Heart right ventricle (tissue), 16 donors: ENCODE results near the gene CLMN. TPM values are rescaled to one million over a fixed set of nuclear protein-coding genes. Genes with fewer than 3 reads are reported as not detected.

Source experiments
- ATAC-seq, 8 donors: fragments of 200-7000 bp; cut with Tn5 transposase; one replicate each; pipeline ENCODE4 v1.9.1; 2020; ENCODE audit warnings: mild to moderate bottlenecking in 8 of 8, moderate library complexity in 8 of 8, moderate number of reproducible peaks in 1 of 8
- DNase-seq, 2 donors: peaks; one replicate each; pipeline ENCODE4 v3.0.0-alpha.2; 2020
- H3K27ac ChIP-seq, 10 donors: fragments of 200-600 bp; sonication (generic) in 2 of 10; one replicate each; pipeline versions ENCODE4 v1.5.0 to v1.8.0; 2020 to 2022; ENCODE audit warnings: mild to moderate bottlenecking in 3 of 10
- H3K27me3 ChIP-seq, 7 donors: fragments of 200-600 bp; one replicate each; pipeline ENCODE4 v1.8.0; 2021 to 2022; ENCODE audit warnings: mild to moderate bottlenecking in 2 of 7
- H3K36me3 ChIP-seq, 9 donors: fragments of 200-600 bp; sonication (generic) in 1 of 9; one replicate each; pipeline versions ENCODE4 v1.5.0 to v1.8.0; 2020 to 2022; ENCODE audit warnings: mild to moderate bottlenecking in 2 of 9
- H3K4me1 ChIP-seq, 9 donors: fragments of 200-600 bp; sonication (generic) in 1 of 9; one replicate each; pipeline versions ENCODE4 v1.5.0 to v1.8.0; 2020 to 2022; ENCODE audit warnings: mild to moderate bottlenecking in 4 of 9
- H3K4me3 ChIP-seq, 10 donors: fragments of 200-600 bp; sonication (generic) in 2 of 10; one replicate each; pipeline versions ENCODE4 v1.5.0 to v1.8.0; 2020 to 2022; ENCODE audit warnings: mild to moderate bottlenecking in 7 of 10, moderate library complexity in 2 of 10
- H3K9me3 ChIP-seq, 11 donors: fragments of 200-600 bp in 10 of 11; sonication (generic) in 2 of 11; one replicate each; pipeline versions ENCODE4 v1.5.0 to v1.8.0; 2013 to 2022; ENCODE audit warnings: mild to moderate bottlenecking in 2 of 11, control low read depth in 1 of 11, moderate library complexity in 1 of 11
- WGBS, 2 donors: extraction: QIAGEN DNeasy Blood & Tissue Kit; methylation state at CpG; one replicate each; pipeline ENCODE4 v1.1.7; 2013; ENCODE audit warnings: inconsistent platforms in 1 of 2; 5-methylcytosine and 5-hydroxymethylcytosine counted together
- intact Hi-C, 10 donors: fragments of 100-400 bp; cut with DNase I; formaldehyde crosslinking; loops; one replicate each; pipeline versions ENCODE4 v1.11.1 to v1.14.2; 2022
- polyA plus RNA-seq, 2 donors: library from polyadenylated mRNA; stranded (reverse); fragments of 200-250 nt; gene quantifications; one replicate each; pipeline ENCODE4 v1.2.3, GENCODE V29; 2013
- total RNA-seq, 10 donors: library from RNA; stranded (reverse); fragmentation: NEBNext Ultra II Directional in 3 of 10; extraction: Animal tissue kit (Norgen Biotek cat#: 25700) in 3 of 10; gene quantifications; one replicate each; pipeline versions ENCODE4 v1.2.1 to v1.2.4, GENCODE V29; 2021 to 2023
- TF ChIP-seq, protein P1 (sequence below), 9 donors: fragments of 200-600 bp; sonication (generic) in 2 of 9; IDR thresholded peaks; one replicate each; pipeline versions ENCODE4 v1.5.0 to v1.8.0; 2021 to 2022; ENCODE audit warnings: antibody characterized with exemption in 9 of 9, mild to moderate bottlenecking in 5 of 9, moderate library complexity in 1 of 9
- donor health status: Arrhythmogenic right ventricular cardiomyopathy.
- donor health status: ischemic (EF 13 %, LVEDD 7.1; RV severe dilation, severe dysfunction).
- donor health status: healthy with polysubstance abuse.
- donor health status: DM: no; HTN: yes; CAD: no.
- donor health status: DM: no; HTN: no; CAD: no.
- donor health status: ischemic (EF 25% LVEDD 6.9; RV normal size, moderate dysfunction).
- donor health status: ischemic (EF 25% LVEDD 5.7; RV mildly dilated, moderate dysfunction).
- donor health status: healthy.
- donor health status: DM: yes; HTN: yes; CAD: no.
- donor health status: Ischemic cardiomyopathy.
- donor health status: ischemic (EF 35%, LVEDD 5.7; RV mildly dilated, moderate dysfunction).
- donor health status: nonischemic (EF 11% LVEDD 7.7; RV severe dilation, severe dysfunction).
- donor health status: DM: yes; HTN: yes; CAD: no.
- donor health status: PGD.
- donor health status: ischemic (EF 29% LVEDD 5.4; RV normal size, mild dysfunction).
- donor health status: nonischemic (EF 23%, LVEDD 6.1; RV moderate dilation, normal function).

The CLMN gene
- total and polyA plus RNA-seq, 12 donors = 2.6 to 14.5 (median 5.9) TPM

DNA sequence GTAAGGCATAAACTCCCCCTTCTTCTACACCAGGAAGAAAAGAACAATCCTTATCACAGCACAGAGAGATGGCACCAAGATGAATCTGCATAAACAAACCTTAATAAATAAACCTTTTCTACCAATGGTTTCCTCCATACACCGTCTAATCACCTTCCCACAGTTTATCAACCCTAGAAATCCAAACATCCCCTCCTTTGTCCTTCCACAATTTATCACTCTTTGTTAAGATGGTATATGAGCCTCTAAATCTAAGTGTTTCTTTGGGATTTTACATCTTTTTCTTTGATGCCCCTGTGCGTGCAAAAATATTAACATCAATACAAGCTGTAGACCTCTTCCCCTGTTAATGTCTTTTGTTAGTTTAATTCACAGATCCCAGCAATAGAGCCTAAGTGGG, 174.9 kb downstream of the CLMN start:
- peaks cover 5 to 87% (median 60%) of the 10 kb centered on the region in 9 donors for H3K4me1 ChIP-seq
- DNase-seq (no peak), ATAC-seq (no peak)
- H3K27me3 ChIP-seq = no peaks in the 10 kb centered on the region
- peak overlapping the region in 1 of 10 donors; percentile 87 for H3K27ac ChIP-seq
- H3K4me3 ChIP-seq = no peak overlapping the region
- 69 to 92% methylated on average over 2 of the region's 2 CpGs for WGBS, 2 donors
- H3K36me3 ChIP-seq = no peaks in the 10 kb centered on the region
- TF ChIP-seq, protein P1, sequence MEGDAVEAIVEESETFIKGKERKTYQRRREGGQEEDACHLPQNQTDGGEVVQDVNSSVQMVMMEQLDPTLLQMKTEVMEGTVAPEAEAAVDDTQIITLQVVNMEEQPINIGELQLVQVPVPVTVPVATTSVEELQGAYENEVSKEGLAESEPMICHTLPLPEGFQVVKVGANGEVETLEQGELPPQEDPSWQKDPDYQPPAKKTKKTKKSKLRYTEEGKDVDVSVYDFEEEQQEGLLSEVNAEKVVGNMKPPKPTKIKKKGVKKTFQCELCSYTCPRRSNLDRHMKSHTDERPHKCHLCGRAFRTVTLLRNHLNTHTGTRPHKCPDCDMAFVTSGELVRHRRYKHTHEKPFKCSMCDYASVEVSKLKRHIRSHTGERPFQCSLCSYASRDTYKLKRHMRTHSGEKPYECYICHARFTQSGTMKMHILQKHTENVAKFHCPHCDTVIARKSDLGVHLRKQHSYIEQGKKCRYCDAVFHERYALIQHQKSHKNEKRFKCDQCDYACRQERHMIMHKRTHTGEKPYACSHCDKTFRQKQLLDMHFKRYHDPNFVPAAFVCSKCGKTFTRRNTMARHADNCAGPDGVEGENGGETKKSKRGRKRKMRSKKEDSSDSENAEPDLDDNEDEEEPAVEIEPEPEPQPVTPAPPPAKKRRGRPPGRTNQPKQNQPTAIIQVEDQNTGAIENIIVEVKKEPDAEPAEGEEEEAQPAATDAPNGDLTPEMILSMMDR (IDR thresholded peaks at IDR 0.05) = no peak
- intact Hi-C loops = loop anchor here in 2 of 10 donors (5.0 kb wide), 2 partner anchors 37 to 47 kb away; no protein-coding TSS in a partner anchor
- H3K9me3 ChIP-seq = peaks cover 0 to 19% (median 12%) of the 10 kb centered on the region in 11 donors

DNA sequence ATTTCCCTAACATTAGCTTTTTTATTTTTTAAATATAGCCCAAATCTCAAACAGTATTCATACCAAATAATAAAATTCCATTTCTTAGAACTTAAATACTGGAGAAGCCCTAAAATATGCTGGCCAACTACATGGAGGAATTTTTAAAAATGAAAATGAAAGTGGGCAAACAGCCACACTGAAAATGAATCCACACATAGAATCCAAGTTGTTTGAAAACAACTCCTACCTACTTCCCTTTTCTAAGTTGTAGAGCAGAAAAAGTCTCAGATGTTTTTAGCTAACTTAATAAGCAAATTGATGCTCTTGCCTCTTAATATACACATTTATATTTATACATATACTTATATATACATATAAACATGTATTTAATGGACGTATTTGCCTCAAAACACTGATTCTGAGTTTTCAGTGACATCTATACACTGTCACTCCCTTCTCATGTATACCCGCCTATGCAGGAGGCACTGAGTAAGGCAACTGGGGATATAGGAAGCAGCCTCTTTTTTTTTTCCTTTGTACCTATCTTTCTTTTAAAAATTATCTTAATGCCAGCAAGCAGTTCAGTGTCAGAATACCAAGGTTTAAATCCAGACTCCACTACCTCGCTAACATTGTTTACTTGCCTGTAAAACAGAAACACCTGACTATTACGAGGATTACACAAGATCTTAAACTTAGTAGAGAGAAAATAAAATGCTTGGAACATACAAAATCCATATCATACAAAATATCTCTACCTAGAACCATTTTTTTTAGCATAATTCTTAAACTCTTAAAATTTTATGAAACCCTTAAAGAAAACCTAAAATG, 175.7 kb downstream of the CLMN start:
- DNase-seq = no peak
- peak overlapping the region in 5 of 10 donors; percentile 1 to 24 (median 22) for H3K4me3 ChIP-seq

DNA sequence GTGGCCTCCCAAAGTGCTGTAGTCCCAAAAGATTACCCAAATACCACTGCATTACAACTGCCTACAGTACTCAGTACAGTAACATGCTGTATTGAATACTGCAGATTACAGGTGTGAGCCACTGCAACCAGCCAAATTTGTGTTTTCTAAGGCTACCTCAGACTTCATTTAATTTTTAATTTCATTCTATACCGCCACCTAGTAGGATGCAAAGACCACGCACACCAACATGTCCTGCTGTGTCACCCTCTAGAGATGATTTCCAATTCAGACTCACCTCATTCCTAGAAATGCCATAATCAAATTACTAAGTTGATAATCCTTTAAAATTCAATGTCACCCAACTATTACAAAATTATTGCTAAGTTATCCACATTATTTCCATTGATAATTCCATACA, 177.5 kb downstream of the CLMN start:
- peak overlapping the region in 3 of 10 donors; percentile 13 to 87 (median 51) for H3K27ac ChIP-seq

More for the DNA sequence above, 175.7 kb downstream of the CLMN start:
- H3K36me3 ChIP-seq = no peaks in the 10 kb centered on the region
- peaks cover 5 to 87% (median 60%) of the 10 kb centered on the region in 9 donors for H3K4me1 ChIP-seq
- 69 to 80% methylated on average over 4 of the region's 4 CpGs for WGBS, 2 donors
- peaks cover 0 to 19% (median 12%) of the 10 kb centered on the region in 11 donors for H3K9me3 ChIP-seq
- ATAC-seq = peak in 4 of 8 donors; percentile 40 to 59 (median 58)
- TF ChIP-seq, protein P1 (IDR thresholded peaks at IDR 0.05) = no peak
- intact Hi-C loops = loop anchor here in 1 of 10 donors (5.0 kb wide), 1 partner anchor 48 kb away; no protein-coding TSS in a partner anchor
- no peaks in the 10 kb centered on the region for H3K27me3 ChIP-seq
- peak overlapping the region in 9 of 10 donors; percentile 3 to 87 (median 31) for H3K27ac ChIP-seq

DNA sequence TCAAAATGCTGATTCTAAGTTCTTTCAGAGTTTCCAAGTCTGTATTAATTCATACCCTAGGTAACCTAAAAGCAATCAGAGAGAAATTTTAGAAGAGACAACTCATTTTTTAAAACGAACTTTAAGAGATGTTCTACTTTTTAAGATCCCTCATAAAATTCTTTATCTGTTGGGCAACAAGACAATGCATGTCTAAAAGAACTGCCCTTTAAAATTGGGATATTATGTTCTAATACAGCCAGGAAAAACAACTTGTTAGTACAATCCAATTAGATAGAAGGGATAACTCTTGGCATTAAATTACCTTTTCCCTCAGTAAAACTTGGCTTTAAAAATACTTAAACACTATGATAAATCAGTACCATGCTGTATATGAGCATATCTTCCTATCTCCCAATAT, 178.0 kb downstream of the CLMN start:
- peak overlapping the region in 3 of 10 donors; percentile 13 to 87 (median 51) for H3K27ac ChIP-seq
- TF ChIP-seq, protein P1 (IDR thresholded peaks at IDR 0.05) = no peak
- WGBS, 2 donors = 47 to 58% methylated on average over 1 of the region's 1 CpG

More for the DNA sequence above, 177.5 kb downstream of the CLMN start:
- Histone ChIP-seq H3K27me3 (no peaks in the 10 kb centered on the region), H3K9me3 (peaks cover 0 to 21% (median 12%) of the 10 kb centered on the region in 11 donors), H3K4me1 (peaks cover 5 to 89% (median 63%) of the 10 kb centered on the region in 9 donors), H3K36me3 (no peaks in the 10 kb centered on the region), H3K4me3 (no peak overlapping the region)
- TF ChIP-seq, protein P1 (IDR thresholded peaks at IDR 0.05) = no peak
- no peak for DNase-seq
- peak in 1 of 8 donors; percentile 23 for ATAC-seq
- WGBS, 2 donors = 96 to 100% methylated on average over 2 of the region's 2 CpGs
- intact Hi-C loops = loop anchor here in 1 of 10 donors (5.0 kb wide), 1 partner anchor 50 kb away; no protein-coding TSS in a partner anchor

More for the DNA sequence above, 178.0 kb downstream of the CLMN start:
- H3K9me3 ChIP-seq = peaks cover 0 to 21% (median 12%) of the 10 kb centered on the region in 11 donors
- no peak overlapping the region for H3K4me3 ChIP-seq
- intact Hi-C loops = loop anchor here in 1 of 10 donors (5.0 kb wide), 1 partner anchor 51 kb away; no protein-coding TSS in a partner anchor
- DNase-seq = no peak
- no peaks in the 10 kb centered on the region for H3K36me3 ChIP-seq
- H3K27me3 ChIP-seq = no peaks in the 10 kb centered on the region
- ATAC-seq = no peak
- peaks cover 5 to 88% (median 63%) of the 10 kb centered on the region in 9 donors for H3K4me1 ChIP-seq
